Thymus (tissue), 11 donors: ENCODE data around the gene PNRC1. TPM values are rescaled to one million over a fixed set of nuclear protein-coding genes. Genes with fewer than 3 reads are reported as not detected.

Source experiments
- DNase-seq, 9 donors: peaks; one replicate each; pipeline ENCODE4 v3.0.0-alpha.2; 2013; ENCODE audit warnings: low spot score in 9 of 9, low read depth in 6 of 9, missing footprints in 1 of 9
- H3K27ac ChIP-seq, 2 donors: one replicate each; pipeline ENCODE4 v1.5.1; 2013; ENCODE audit warnings: control low read depth in 1 of 2, low read depth in 1 of 2, low read length in 1 of 2, mild to moderate bottlenecking in 1 of 2, moderate library complexity in 1 of 2
- H3K27me3 ChIP-seq, 2 donors: one replicate each; pipeline ENCODE4 v1.5.1; 2013; ENCODE audit warnings: low read length in 1 of 2; ENCODE audit not compliant: control insufficient read depth in 2 of 2, insufficient read depth in 1 of 2
- H3K36me3 ChIP-seq, 2 donors: one replicate each; pipeline ENCODE4 v1.5.1; 2013; ENCODE audit warnings: low read length in 1 of 2, mild to moderate bottlenecking in 1 of 2, moderate library complexity in 1 of 2; ENCODE audit not compliant: control insufficient read depth in 2 of 2, insufficient read depth in 2 of 2
- H3K4me1 ChIP-seq, 2 donors: one replicate each; pipeline ENCODE4 v1.5.1; 2013; ENCODE audit warnings: low read length in 2 of 2; ENCODE audit not compliant: control insufficient read depth in 2 of 2, insufficient read depth in 2 of 2
- H3K4me3 ChIP-seq, 2 donors: one replicate each; pipeline ENCODE4 v1.5.1; 2013; ENCODE audit warnings: low read length in 2 of 2, control low read depth in 1 of 2, mild to moderate bottlenecking in 1 of 2
- H3K9me3 ChIP-seq, 2 donors: one replicate each; pipeline ENCODE4 v1.5.1; 2013; ENCODE audit warnings: low read length in 1 of 2, mild to moderate bottlenecking in 1 of 2; ENCODE audit not compliant: control insufficient read depth in 2 of 2, insufficient read depth in 1 of 2
- WGBS: extraction: QIAGEN DNeasy Blood & Tissue Kit; methylation state at CpG from one replicate; pipeline ENCODE4 v1.1.7; 2013; 5-methylcytosine and 5-hydroxymethylcytosine counted together
- polyA plus RNA-seq: library from polyadenylated mRNA; stranded (reverse); fragments of 200-250 nt; gene quantifications from one replicate; pipeline ENCODE4 v1.2.3, GENCODE V29; 2013
- total RNA-seq: library from RNA; stranded (reverse); fragments of 120-200 nt; gene quantifications from one replicate; pipeline ENCODE4 v1.2.4, GENCODE V29; 2013
- donor health status: healthy.

PNRC1 gene
- total and polyA plus RNA-seq, 2 donors = 114 to 230 TPM

GRCh38 chr6:89081423-89082322 is 1.1 kb downstream of the PNRC1 start:
- DNase-seq = peak; percentile 89 to 99 (median 97)
- Histone ChIP-seq H3K36me3 (peaks cover 22 to 41% of the 10 kb centered on the region in 2 donors), H3K27me3 (no peaks in the 10 kb centered on the region), H3K4me1 (peaks cover 12 to 18% of the 10 kb centered on the region in 2 donors), H3K27ac (peak overlapping the region; percentile 96 to 100), H3K4me3 (peak overlapping the region; percentile 98 to 100), H3K9me3 (no peaks in the 10 kb centered on the region)
- under 1% methylated on average over 69 of the region's 69 CpGs for WGBS

GRCh38 chr6:89082486-89082891 is 1.9 kb downstream of the PNRC1 start:
- Histone ChIP-seq H3K9me3 (no peaks in the 10 kb centered on the region), H3K4me1 (peaks cover 12 to 18% of the 10 kb centered on the region in 2 donors), H3K27me3 (no peaks in the 10 kb centered on the region), H3K27ac (peak overlapping the region; percentile 78 to 99), H3K36me3 (peaks cover 22 to 41% of the 10 kb centered on the region in 2 donors), H3K4me3 (peak overlapping the region; percentile 98 to 100)
- WGBS = 5% methylated on average over 9 of the region's 9 CpGs
- peak in 4 of 9 donors; percentile 19 to 68 (median 47) for DNase-seq

GRCh38 chr6:89084542-89084941 is 4.0 kb downstream of the PNRC1 start:
- no peak for DNase-seq
- Histone ChIP-seq H3K27me3 (no peaks in the 10 kb centered on the region), H3K27ac (peak overlapping the region in 1 of 2 donors; percentile 46), H3K4me1 (peaks cover 10 to 12% of the 10 kb centered on the region in 2 donors), H3K4me3 (no peak overlapping the region), H3K36me3 (peaks cover 22 to 41% of the 10 kb centered on the region in 2 donors), H3K9me3 (peaks cover 0 to 3% of the 10 kb centered on the region in 2 donors)

GRCh38 chr6:89084954-89085353 is 4.4 kb downstream of the PNRC1 start:
- Histone ChIP-seq H3K9me3 (peaks cover 0 to 3% of the 10 kb centered on the region in 2 donors), H3K27ac (peak overlapping the region in 1 of 2 donors; percentile 46), H3K27me3 (no peaks in the 10 kb centered on the region), H3K36me3 (peaks cover 22 to 41% of the 10 kb centered on the region in 2 donors), H3K4me3 (no peak overlapping the region), H3K4me1 (peaks cover 10 to 12% of the 10 kb centered on the region in 2 donors)
- 90% methylated on average over 3 of the region's 3 CpGs for WGBS
- no peak for DNase-seq

- Histone ChIP-seq H3K36me3 (peaks cover 22 to 41% of the 10 kb centered on the region in 2 donors), H3K4me3 (no peak overlapping the region)
Observed at GRCh38 chr6:89085409-89086205, 5.1 kb downstream of the PNRC1 start.

GRCh38 chr6:89087881-89088280 is 7.3 kb downstream of the PNRC1 start:
- Histone ChIP-seq H3K4me1 (peaks cover 9 to 11% of the 10 kb centered on the region in 2 donors), H3K27me3 (no peaks in the 10 kb centered on the region), H3K9me3 (peaks cover 0 to 3% of the 10 kb centered on the region in 2 donors), H3K27ac (no peak overlapping the region), H3K4me3 (no peak overlapping the region), H3K36me3 (peaks cover 18 to 35% of the 10 kb centered on the region in 2 donors)
- WGBS = 96% methylated on average over 1 of the region's 1 CpG
- DNase-seq = no peak

More at GRCh38 chr6:89085409-89086205, 5.1 kb downstream of the PNRC1 start:
- 97% methylated on average over 12 of the region's 12 CpGs for WGBS
- peaks cover 10 to 12% of the 10 kb centered on the region in 2 donors for H3K4me1 ChIP-seq
- no peaks in the 10 kb centered on the region for H3K27me3 ChIP-seq
- H3K27ac ChIP-seq = no peak overlapping the region
- DNase-seq = no peak
- peaks cover 0 to 3% of the 10 kb centered on the region in 2 donors for H3K9me3 ChIP-seq

- peaks cover 0 to 2% of the 10 kb centered on the region in 2 donors for H3K36me3 ChIP-seq
- no peak overlapping the region for H3K27ac ChIP-seq
- no peaks in the 10 kb centered on the region for H3K9me3 ChIP-seq
- no peaks in the 10 kb centered on the region for H3K4me1 ChIP-seq
- no peak overlapping the region for H3K4me3 ChIP-seq
- 95% methylated on average over 8 of the region's 8 CpGs for WGBS
- no peak for DNase-seq
- H3K27me3 ChIP-seq = no peaks in the 10 kb centered on the region
Observed at GRCh38 chr6:89098461-89098860, 17.9 kb downstream of the PNRC1 start.

- 100% methylated on average over 2 of the region's 2 CpGs for WGBS
Observed at GRCh38 chr6:89100114-89100513, 19.6 kb downstream of the PNRC1 start.

More at GRCh38 chr6:89100114-89100513, 19.6 kb downstream of the PNRC1 start:
- no peak for DNase-seq
- Histone ChIP-seq H3K9me3 (no peaks in the 10 kb centered on the region), H3K27me3 (no peaks in the 10 kb centered on the region), H3K4me3 (no peak overlapping the region), H3K36me3 (peaks cover 0 to 2% of the 10 kb centered on the region in 2 donors), H3K4me1 (no peaks in the 10 kb centered on the region), H3K27ac (no peak overlapping the region)
